AML-193 (cell line): ENCODE measurements around the gene MACROD2.
"Not testable (repeated sequence)": the region's sequence is repeated elsewhere in the genome, so short reads cannot be mapped to it uniquely, and the experiment has no call there.

ENCODE experiments used
- DNase-seq, 2 experiments: peaks; one replicate each; lab custom pipeline; 2025; lab: John Stamatoyannopoulos, UW

MACROD2 gene

GRCh38 chr20:15166744-15167143, 1171.4 kb downstream of the MACROD2 start:
- DNase-seq: no peak

GRCh38 chr20:15171016-15171415, 1175.7 kb downstream of the MACROD2 start:
- DNase-seq: no peak

GRCh38 chr20:15176929-15177328, 1181.6 kb downstream of the MACROD2 start:
- DNase-seq: no peak

- no peak for DNase-seq
Observed at GRCh38 chr20:15178581-15178980, 1183.3 kb downstream of the MACROD2 start.

- DNase-seq: no peak
Observed at GRCh38 chr20:15179381-15179780, 1184.1 kb downstream of the MACROD2 start.

- no peak for DNase-seq
Observed at GRCh38 chr20:15179781-15180180, 1184.5 kb downstream of the MACROD2 start.

GRCh38 chr20:15185322-15185721, 1190.0 kb downstream of the MACROD2 start:
- no peak for DNase-seq

GRCh38 chr20:15185913-15186312, 1190.6 kb downstream of the MACROD2 start:
- no peak for DNase-seq

- no peak for DNase-seq
Observed at GRCh38 chr20:15187612-15188011, 1192.3 kb downstream of the MACROD2 start.

- DNase-seq: no peak
Observed at GRCh38 chr20:15188415-15188814, 1193.1 kb downstream of the MACROD2 start.

- no peak for DNase-seq
Observed at GRCh38 chr20:15191082-15191723, 1195.9 kb downstream of the MACROD2 start.

- no peak for DNase-seq
Observed at GRCh38 chr20:15195378-15195777, 1200.1 kb downstream of the MACROD2 start.

GRCh38 chr20:15196547-15197255, 1201.4 kb downstream of the MACROD2 start:
- DNase-seq: no peak

- not testable (repeated sequence) for DNase-seq
Observed at GRCh38 chr20:15198017-15198416, 1202.7 kb downstream of the MACROD2 start.

GRCh38 chr20:15199698-15200097, 1204.4 kb downstream of the MACROD2 start:
- DNase-seq: no peak

- no peak for DNase-seq
Observed at GRCh38 chr20:15200147-15200565, 1204.8 kb downstream of the MACROD2 start.

- DNase-seq: no peak
Observed at GRCh38 chr20:15201602-15202001, 1206.3 kb downstream of the MACROD2 start.

GRCh38 chr20:15204234-15204633, 1208.9 kb downstream of the MACROD2 start:
- no peak for DNase-seq

GRCh38 chr20:15205028-15205427, 1209.7 kb downstream of the MACROD2 start:
- no peak for DNase-seq

GRCh38 chr20:15205719-15206118, 1210.4 kb downstream of the MACROD2 start:
- DNase-seq: no peak

GRCh38 chr20:15209537-15209936, 1214.2 kb downstream of the MACROD2 start:
- no peak for DNase-seq

GRCh38 chr20:15214051-15214450, 1218.7 kb downstream of the MACROD2 start:
- DNase-seq: no peak

- DNase-seq: no peak
Observed at GRCh38 chr20:15220009-15220656, 1224.8 kb downstream of the MACROD2 start.
